HG03520 (cell line): ENCODE measurements around the gene LY9.

Source experiments
- ATAC-seq: cut with Tn5 transposase; IDR thresholded peaks from one replicate; pipeline ENCODE4 v1.9.1; 2021; ENCODE audit warnings: mild to moderate bottlenecking, moderate library complexity; ENCODE audit not compliant: unreplicated experiment

The LY9 gene

DNA sequence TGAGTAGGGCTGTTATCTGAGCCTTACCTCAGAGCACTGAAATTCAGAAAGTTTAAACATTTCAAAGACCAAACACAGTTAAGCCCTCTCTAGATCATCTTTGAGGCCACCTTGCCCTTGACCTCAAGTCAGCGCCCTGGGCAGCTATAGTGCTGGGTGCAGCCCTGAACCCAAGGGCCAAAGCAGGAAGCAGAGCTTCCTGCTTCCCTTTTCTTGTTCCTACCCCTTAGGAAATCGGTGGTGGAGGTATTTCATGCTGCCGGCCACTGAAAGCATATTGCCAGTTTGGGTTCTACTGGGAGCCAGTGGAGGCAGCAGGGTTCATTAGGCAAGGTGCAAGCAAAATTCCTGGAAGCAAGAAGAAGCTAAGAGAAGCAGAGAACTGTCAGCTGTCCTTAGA, 40.6 kb downstream of the LY9 start:
- ATAC-seq: no peak

DNA sequence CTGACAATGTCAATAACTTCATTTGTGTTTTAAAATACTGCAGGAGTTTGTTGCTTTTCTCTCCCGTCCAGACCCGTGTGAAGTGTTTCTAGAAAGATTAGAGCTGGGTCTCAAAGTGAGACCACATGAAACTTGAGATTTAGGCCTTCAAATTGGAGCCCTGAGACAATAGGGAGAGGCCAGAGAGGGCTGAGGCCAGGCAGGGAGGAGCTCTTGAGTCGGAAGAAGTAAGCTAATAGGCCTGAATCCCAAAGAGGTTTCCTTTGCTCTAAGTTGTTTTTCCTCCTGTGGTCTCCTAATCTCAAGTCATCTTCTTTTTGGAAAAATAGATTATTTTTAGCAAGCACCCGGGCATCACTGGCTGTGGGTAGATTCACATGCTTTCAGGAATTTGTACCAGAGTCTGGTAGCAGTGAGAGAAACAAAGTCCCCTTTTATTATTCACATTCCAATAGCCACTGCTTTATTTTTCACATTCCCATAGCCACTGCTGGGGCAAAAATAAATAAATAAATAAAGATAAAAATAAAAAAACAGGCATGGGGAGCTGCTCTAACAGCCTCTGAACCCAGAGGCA, 41.1 kb downstream of the LY9 start:
- no peak for ATAC-seq

DNA sequence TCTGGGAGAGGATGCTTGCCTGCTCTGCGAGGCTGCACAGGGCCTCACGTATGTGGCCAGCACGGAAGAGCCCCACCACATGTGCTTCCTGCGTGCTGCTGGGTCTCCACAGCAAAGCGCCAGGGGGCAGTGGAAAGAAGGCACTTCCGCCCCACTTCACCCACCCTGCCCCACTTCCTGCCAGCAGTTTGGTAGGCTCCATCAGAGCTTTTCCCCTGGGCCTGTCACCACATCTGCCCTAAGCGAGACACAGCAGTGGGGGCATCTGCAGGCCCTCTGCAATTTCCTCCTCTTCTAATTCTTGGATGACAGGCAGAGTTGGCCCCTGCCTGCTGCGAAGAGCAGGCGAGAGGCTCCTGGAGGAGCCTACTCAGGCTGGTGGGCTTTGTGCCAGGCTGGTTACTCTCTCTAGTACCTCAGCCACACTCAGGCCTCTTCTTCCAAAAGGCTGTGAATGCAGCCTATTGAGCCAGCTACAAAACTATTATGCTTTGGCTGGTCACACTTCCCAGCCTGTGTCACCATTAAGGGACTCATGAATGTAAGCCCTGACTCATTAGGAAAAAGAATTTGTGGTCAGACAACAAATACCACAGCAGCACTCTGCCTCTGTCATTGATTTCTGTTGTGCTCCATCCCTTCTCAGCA, 41.7 kb downstream of the LY9 start:
- peak; percentile 65 for ATAC-seq

DNA sequence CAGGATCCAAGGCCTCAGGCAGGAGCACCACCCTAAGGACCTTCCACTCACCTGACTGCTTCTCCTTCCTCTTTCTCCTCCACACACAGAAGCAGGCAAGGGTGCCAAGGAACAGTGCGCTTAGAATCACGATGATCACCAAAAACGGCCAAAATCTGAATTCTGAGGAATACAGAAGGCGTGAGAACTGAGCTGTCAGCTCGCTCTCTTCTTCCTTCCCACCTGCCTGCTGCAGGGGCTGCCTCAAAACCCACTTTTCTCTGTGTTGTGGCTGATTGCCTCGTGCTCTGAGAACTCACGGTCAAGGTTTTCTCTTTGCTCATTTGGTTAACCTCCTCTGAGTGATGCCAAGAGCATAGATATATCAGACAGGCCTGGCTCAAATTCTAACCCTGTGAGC, 42.9 kb downstream of the LY9 start:
- ATAC-seq: no peak

DNA sequence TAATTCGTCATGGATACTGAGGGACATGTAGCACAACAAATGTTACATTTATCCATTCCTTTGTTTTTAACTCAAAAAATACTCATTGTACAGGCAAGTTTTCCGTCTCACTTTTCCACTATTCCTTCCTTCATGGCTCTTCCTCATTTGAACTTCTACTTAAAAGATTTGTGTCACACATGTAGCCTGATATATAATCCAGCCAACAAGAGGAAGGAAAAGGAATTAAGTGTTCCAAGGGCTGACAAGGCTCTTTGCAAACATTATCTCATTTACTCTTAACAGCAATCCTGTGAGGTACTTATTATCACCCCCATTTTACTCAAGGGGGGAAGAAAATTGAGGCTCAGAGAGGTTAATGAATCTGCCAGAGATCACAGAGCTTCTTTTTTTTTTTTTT, 43.8 kb downstream of the LY9 start:
- ATAC-seq: no peak

DNA sequence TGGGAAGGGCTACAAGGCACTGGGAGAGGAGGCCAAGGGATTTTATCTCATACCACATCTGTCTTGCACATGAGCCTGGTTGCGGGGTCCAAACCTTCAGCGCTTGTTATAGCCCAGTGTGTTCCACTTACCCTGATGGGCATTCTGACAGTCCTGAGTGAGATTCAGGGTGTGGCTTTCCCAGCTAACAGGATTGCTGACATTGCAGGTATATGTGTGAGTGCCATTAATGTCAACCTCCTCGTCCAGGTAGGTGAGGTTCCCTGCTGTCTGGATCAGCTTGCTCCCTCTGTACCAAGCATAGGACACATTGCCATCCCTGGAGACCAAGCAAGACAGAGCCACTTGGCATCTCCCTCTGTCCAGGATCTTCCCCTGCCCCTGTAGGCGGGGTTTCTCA, 45.1 kb downstream of the LY9 start:
- ATAC-seq: no peak

DNA sequence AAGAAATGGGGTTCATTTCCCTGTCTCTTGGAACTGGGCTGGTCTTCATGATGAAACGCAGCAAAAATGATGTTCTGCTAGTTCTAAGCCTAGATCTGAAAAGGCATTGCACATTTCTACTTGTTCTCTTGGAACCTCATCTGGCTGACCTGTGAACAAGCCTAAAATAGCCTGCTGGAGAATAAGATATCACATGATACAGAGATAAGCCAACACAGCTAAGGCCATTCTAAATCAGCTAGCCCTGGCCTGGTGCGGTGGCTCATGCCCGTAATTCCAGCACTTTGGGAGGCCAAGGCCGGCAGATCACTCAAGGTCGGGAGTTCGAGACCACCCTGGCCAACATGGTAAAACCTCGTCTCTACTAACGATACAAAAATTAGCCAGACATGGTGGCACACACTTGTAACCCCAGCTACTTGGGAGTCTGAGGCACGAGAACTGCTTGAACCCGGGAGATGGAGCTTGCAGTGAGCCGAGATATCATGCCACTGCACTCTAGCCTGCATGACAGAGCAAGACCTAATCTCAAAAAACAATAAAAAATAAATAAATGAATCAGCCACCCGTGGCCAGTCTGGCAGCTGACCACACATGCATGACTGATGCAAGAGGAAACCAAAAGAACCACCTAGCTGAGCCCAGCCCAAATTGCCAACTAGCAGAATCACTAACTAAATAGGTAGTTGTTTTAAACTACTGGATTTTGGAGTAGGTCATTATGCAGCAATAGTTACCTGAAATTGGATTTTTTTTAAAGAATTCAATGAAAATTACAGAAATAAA, 48.7 kb downstream of the LY9 start:
- no peak for ATAC-seq

DNA sequence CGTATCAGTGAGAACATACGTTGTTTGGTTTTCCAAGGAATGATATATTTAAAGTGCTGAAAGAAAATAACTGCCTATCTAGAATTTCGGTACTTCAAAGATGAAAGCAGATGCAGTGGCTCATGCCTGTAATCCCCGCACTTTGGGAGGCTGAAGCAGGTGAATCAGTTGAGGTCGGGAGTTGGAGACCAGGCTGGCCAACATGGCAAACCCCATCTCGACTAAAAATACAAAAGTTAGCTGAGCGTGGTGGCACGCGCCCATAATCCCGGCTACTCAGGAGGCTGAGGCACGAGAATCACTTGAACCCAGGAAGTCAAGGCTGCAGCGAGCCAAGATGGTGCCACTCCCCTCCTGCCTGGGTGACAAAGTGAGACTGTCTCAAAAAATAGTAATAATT, 50.3 kb downstream of the LY9 start:
- no peak for ATAC-seq

DNA sequence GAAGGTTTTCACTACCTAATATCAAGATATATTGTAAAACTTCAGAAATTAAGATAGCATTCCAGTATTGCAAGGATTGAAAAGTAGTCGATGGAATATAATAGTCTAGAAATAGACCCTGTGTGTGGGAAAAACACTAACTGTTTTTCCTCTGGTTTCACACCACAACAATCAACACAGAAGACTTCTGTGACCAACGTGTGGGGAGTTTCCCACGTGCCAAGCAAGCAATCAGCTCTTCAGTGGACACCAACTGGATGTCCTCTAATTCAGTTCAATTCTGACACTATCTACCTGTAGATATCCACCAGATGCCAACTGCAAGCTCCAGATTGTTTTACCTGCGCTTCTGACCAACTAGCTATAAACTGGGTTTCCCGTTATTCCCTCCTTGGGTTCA, 54.6 kb downstream of the LY9 start:
- no peak for ATAC-seq

DNA sequence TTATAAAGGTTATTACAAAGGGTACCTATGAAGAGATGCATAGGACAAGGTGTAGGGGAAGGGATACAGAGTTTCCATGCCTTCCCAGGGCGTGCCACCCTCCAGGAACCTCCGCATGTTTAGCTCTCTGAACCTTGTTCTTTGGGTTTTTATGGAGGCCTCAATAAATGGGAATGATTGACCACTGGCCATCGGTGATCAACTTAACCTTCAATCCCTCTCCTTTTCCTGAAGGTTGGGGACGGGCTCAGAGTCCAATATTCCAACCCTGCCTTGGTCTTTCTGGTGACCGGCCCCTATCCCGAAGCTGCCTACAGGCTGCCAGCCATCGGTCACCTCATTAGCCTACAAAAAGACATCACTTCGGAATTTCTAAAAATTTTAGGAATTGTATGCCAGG, 55.0 kb downstream of the LY9 start:
- no peak for ATAC-seq

DNA sequence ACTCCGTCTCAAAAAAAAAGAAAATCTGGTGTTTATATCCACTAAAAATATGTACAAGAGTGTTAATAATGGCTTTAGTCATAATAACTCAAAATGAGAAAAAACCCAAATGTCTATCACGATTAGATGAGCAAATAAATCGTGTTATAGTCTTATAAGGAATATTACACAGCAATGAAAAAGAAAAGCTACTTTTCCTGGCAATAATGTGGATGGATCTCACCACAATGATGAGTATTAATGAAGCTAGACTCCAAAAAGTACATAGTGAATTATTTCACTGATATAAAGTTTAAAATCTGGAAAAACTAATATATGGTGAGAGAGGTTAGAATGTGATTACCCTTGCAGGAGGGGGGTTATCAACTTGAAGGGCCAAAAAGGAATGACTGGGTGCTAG, 57.0 kb downstream of the LY9 start:
- no peak for ATAC-seq

DNA sequence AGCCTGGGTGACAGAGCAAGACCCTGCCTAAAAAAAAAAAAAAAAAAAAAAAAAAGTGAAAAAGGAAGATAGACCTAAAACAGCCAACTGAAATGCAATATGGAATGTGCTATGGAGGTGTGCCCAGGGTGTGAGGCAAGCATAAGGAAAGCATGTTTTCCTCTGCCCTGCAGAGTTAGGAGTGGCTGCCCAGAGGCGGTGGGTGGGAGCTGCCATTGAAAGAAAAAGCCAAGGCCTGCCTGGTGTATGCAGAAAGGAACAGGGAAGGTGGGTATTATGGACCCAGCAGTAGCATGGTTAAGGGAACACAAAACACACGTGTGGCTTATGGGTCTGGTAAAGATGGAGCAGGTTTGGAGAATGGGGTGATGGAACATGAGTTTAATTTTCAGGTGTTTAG, 57.8 kb downstream of the LY9 start:
- ATAC-seq: no peak

DNA sequence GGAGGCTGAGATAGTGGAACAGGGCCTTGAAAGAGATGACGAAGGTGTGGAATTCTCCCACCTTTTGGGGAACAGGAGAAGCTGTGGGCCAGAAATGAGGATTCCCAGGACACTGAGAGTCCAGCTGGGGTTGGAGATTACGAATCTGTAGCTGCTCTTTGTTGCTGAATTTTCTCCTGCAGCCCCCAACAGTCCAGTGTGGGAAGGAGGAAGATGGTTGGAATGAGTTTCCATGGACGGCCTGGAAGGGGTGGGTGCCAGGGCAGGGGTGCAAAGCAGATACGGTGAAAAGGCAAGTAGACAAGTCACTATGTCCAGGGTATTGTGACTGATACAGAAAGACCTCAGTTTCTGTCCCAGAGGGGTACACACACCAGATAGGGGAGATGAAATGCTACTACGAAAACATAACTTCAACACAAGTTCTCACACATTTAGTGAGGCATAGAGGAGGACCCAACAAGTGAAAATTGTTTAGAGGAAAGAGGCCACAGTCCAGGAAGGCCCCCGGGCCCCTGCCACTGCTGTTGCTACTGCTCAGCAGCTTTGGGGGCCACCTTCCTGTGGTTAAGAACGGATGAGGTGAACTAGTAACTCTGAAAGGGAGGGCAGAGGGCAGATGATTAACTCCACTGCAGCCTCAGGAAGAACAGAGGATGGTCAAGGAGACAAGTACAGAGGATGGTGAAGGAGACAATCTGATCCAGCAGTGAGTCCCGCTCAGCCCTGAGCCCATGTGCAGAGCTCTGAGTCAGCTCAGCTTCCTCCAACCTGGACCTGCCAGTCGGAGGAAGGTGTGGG, 59.4 kb downstream of the LY9 start:
- ATAC-seq: no peak

DNA sequence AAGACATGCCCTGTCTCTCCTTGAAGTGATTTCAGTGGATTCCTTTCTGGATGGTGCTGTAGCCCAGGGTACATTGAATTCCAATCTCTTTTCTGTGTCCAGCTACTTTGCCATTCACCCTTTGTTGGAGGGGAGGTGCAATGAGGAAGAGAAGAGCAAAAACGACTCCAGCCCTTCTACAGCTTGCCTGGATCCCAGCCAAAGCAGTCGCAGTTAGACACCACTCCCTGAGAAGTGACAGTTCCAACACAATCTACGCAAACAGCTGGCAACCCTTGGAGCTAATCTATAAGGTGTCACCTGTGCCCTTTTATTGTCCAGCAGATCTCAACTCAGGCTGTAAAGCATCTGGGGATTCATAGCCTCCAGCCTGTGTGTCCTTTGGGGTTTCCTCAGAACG, 62.1 kb downstream of the LY9 start:
- ATAC-seq: no peak

DNA sequence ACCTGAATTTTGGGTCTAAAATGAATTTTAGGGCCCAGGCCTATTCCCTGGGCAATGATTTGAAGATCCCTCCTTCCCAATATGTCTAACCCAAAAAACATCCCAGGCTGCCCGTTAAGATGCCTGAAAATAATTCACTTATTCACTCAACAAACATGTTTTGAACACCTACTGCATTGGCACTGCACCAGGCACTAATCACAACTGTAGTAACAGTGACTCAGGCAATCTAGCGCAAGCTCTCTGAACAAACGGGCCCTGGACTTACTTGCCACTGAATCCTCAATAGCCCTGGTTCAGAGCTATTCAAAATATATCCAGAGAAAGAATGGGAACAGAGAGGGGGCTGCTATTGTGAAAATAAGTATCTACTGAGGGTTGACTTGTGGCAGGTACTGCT, 62.5 kb downstream of the LY9 start:
- ATAC-seq: no peak

DNA sequence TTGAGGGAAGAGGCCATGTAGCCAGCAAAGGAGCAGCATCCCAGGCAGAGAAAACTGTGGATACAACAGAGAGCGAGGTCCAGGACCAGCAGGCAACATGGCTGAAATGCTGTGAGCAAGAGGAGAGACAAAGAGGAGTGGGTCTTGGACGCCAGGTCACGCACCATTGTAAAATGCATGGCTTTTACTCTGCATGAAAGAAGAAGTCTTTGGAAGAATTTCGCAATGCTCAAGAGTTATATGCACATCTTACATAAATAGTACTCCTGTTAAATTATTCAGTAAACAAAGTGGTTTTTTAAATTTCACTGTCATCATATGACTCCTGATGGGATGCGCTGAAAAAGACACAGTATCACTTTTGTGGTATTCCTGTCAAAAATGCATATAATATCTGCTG, 63.2 kb downstream of the LY9 start:
- ATAC-seq: no peak

DNA sequence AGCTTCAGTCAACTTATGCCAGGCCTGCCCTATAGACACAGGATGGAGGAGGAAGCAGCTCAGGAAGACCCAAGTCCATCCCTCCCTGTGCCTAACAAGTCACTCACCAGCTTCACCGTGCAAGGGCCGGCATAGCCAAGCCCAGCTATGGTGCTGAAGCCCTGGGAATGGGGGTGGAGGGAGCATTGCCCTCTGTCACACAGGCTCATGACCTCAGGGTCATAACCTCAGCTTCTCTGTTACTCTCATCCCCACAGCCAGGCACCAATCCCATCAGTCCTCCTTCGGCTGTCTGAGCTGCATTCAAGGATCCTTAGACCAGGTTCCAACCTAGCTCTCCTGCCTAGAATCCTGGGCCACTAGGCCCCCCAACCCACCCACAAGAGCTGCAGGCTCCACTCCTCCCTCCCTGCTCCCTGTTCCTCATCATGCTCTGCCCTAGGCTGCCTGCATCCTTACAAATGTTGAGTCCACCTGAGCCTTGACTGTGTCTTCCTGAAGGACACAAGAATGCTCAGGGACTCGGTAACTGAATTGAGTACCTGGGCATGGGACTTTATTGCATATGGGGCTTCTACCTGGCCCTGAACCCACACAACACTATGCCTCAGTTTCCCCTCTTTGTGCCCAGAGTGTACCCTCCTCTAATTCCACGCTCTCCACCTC, 65.0 kb downstream of the LY9 start:
- no peak for ATAC-seq

DNA sequence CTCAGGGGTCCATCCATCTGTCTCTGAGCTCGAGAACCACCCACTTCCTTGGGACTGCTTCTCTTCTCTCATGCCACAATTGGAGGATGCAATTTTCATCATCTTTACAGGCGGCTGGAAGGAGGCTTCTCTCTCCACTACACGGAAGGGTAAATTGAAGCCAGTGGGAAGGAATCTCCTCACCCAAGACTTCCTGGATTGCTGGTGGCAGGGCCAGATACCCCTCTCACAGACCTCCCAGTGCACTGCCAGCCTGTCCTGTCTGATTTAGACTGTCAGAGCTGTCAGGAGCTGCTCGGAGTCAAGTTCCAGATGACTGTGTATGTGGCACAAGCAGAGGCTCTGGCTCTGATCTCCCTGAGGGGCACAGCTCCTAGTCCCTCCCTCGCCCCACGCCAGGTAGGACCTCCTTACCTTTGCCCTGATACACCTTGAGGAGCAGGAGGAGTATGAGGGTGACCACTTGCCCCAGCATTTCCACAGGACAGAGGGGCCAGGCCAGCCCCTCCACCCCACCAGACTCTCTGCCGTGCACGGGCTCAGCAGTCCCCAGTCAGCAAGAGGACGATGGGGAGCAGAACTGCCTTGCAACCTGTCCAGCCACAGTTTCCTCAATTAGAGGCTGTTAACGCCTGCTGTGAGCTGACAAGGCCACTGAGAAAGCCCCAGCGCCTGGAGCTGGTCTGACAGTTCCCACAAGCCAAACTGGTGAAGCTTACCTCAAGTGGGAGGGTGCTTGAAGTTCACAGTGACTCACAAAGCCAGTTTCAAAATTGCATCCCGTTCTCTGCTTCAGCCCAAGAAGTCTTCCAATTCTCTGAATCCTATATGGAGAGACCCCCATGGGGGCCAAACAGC, 66.5 kb downstream of the LY9 start, which contains the start of gene CD244:
CD244 (minus strand) TSS at position 685 of the 858 bp plus-strand sequence; CDS start at position 475, 210 bp downstream.
- ATAC-seq: peak; percentile 50

DNA sequence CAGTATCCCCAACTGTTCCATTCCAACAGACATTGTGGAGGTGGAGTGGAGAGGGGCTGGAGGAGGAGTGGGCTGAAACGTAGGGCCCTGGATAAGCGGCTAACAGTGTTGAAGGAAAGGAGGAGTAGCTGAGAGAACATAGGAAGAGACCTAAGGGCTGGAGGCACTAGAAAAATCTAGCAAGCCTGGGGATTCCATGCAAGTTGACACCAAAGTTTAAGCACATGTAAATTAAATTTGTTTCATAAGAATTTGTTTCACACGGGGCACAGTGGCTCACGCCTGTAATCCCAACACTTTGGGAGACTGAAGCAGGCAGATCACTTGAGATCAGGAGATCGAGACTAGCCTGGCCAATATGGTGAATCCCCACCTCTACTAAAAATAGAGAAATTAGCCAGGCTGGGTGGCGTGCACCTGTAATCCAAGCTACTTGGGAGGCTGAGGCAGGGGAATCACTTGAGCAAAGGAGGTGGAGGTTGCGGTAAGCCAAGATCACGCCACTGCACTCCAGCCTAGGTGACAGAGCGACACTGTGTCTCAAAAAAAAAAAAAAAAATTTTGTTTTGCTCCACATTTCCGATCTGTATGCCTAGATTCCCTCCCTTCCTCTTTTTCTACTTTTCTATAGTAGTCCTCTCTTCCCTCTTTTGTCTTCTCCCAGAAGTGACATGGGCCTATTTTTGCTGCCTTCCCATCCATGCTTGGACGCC, 67.2 kb downstream of the LY9 start:
- no peak for ATAC-seq
